ENCODE results near the gene KRT85.

The KRT85 gene

GRCh38 chr12:52323416-52324152 is 43.7 kb downstream of the KRT85 start:
- DNase-seq (ENCODE audit: low read depth): no peak

DNA sequence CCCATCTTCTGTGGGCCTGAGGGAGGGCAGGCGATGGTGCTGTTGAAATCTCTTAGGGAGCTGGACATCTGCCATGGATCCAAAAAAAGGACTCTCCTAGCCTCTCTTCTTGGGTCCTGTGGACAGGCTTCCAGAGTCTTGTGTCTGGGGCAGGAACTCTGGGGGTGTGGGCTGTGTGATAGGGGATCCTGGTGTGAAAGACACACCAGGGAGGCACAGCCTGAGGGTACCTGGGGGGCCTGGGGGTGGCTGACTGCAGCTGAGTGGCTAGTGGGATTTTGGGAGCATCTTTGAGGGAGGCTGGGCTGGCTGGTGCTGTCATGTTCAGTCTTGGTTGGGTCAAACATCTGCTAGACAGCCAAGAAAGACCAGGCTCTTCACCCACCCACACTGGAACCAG is 44.3 kb downstream of the KRT85 start:
- DNase-seq (ENCODE audit: low read depth): no peak

DNA sequence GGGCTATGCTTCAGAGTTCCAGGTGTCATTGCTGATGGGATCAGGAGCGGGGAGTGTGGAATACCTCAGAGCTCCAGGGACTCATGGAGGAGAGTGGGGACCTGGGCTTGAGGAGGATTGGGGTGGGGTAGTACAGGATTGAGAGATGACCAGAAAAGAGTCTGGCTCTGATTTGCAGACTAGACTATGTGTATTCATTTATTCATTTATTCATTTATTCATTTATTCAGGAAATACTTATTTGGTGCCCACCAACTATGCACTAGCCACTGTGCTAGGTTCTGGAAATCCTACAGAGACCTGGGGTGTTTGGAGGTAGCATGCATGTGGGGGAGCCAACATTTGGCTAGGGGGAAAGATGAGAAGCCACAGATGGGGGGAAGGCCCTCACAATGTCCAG is 45.2 kb downstream of the KRT85 start:
- DNase-seq (ENCODE audit: low read depth): no peak

GRCh38 chr12:52321418-52321817 is 45.9 kb downstream of the KRT85 start:
- no peak for DNase-seq (ENCODE audit: low read depth)

DNA sequence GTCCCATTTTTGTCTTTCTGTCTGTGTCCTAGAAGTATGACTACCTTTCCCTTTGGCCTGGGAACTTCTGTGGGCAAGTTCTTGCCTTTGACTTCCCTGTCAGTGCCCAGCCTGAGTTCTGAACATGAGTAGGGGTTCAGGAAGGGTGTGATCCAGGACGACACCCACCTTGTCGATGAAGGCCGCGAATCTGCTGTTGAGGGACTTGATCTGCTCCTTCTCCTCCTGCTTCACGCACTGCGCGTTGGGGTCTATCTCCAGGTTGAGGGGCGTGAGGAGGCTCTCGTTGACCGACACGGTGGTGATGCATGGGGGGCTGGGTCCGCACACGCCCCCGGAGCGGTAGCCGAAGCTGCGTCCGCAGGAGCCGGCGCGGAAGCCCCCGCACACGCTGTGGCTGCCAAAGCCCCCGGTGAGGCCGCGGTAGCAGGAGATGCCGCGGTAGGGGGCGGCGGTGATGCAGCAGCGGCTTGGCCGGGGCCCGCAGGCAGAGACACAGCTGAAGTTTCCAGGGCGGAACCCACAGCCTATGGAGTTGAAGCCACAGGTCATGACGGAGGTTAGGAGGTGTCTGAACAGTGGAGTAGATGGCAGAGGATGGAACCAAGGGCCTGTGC is 46.4 kb downstream of the KRT85 start, which contains the start of gene KRT83:
Gene KRT83 (minus strand): TSS at position 615 of the 617 bp plus-strand sequence. CDS start 63 bp downstream, at position 552.
- DNase-seq (ENCODE audit: low read depth): no peak

- DNase-seq (ENCODE audit: low read depth): no peak
Observed at GRCh38 chr12:52319097-52319496, 48.2 kb downstream of the KRT85 start.

GRCh38 chr12:52318241-52318990 is 48.9 kb downstream of the KRT85 start:
- no peak for DNase-seq (ENCODE audit: low read depth)

GRCh38 chr12:52317468-52318052 is 49.7 kb downstream of the KRT85 start:
- no peak for DNase-seq (ENCODE audit: low read depth)

DNA sequence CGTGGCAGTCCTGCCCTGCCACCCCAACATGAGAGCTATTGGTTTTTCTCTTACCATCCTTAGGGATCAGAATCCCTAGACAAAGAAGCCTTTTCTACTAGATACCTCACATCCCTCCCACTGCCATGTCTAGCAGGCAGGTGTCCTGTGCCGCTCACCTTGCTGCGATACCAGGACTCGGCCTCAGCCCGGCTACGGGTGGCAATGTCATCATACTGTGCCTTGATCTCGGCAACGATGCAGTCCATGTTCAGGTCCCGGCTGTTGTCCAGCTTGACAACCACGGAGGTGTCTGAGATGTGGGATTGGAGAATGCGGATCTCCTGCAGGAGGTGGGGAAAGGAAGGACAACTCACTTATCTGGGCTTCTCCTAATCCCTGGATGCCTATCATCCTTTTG is 50.6 kb downstream of the KRT85 start:
- DNase-seq (ENCODE audit: low read depth): no peak

- no peak for DNase-seq (ENCODE audit: low read depth)
Observed at GRCh38 chr12:52316290-52316689, 51.0 kb downstream of the KRT85 start.

- peak; percentile 30 for DNase-seq (ENCODE audit: low read depth)
Observed at GRCh38 chr12:52315721-52316120, 51.6 kb downstream of the KRT85 start.

- no peak for DNase-seq (ENCODE audit: low read depth)
Observed at GRCh38 chr12:52314511-52314910, 52.8 kb downstream of the KRT85 start.

GRCh38 chr12:52313926-52314325 is 53.4 kb downstream of the KRT85 start:
- no peak for DNase-seq (ENCODE audit: low read depth)

GRCh38 chr12:52313461-52313860 is 53.8 kb downstream of the KRT85 start:
- DNase-seq (ENCODE audit: low read depth): no peak

- no peak for DNase-seq (ENCODE audit: low read depth)
Observed at GRCh38 chr12:52312086-52312485, 55.2 kb downstream of the KRT85 start.

- no peak for DNase-seq (ENCODE audit: low read depth)
Observed at GRCh38 chr12:52311285-52311648, 56.0 kb downstream of the KRT85 start.

DNA sequence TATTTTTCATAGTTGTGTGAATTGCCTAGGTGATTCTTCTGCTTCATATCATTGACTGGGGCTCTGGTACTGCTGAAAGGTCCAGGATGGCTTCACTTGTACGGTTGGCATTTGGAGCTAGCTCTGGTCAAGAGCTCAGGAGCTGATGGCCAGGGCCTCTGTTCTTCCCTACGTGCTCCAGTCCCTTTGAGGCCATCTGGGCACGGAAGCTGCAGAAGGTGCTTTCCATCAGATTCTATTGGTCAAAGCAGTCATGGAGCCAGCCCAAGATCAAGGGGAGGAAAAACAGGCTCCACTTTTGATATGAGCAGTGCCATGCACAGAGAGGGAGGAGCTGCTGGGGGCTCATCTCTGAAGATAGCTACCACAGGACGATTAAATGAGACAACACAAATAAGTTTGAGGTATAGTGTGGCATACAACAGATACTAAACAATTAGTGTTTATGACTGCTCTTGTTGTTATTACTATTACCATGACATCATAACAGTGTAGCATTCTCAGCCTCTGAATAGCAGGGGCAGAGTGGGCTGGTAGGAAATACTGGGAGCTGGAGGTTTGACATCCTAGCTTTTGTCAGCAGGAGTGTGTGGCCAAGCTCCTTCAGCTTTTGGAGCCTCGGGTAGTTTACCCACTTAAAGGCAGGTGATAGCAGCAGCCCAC is 56.5 kb downstream of the KRT85 start:
- DNase-seq (ENCODE audit: low read depth): no peak
